Measurements from ENCODE around the gene CSPG4. TPM values are rescaled to one million over a fixed set of nuclear protein-coding genes. Genes with fewer than 3 reads are reported as not detected.
"Not testable (repeated sequence)": the region's sequence is repeated elsewhere in the genome, so short reads cannot be mapped to it uniquely, and the experiment has no call there.

Gene CSPG4
- total and polyA plus RNA-seq, 9 of the 15 experiments (the other 6 are each of a cell fraction or from before 2014, with no cell fraction given) = under 0.01 to 0.07 (median 0.04) TPM; not detected in 5

- TF ChIP-seq PHF8 (IDR thresholded peaks at IDR 0.05; ENCODE audit: borderline replicate concordance, low read length) = peak; percentile 26; the same call in 1 of the 2 replicates
- peak in 1 of 2 experiments; percentile 53; a peak in 2 of 4 replicates for TF ChIP-seq MAZ (CRISPR knock-in tag; conservative IDR thresholded peaks at IDR 0.05 in 1 of 2, IDR thresholded peaks at IDR 0.05 in 1 of 2)
Observed at GRCh38 chr15:75712668-75713337, at the start of gene CSPG4 (continued).

- CTCF ChIA-PET (ENCODE audit: low intra/inter-chr PET ratio); FAIRE-seq; H2AFZ ChIP-seq (ENCODE audit: low read depth, low read length); ATAC-seq; H3K36me3 ChIP-seq (ENCODE audit: control insufficient read depth, insufficient read depth, low read length); H3K4me3 ChIP-seq; DNase-seq (ENCODE audit: extremely low read depth in 1 of 4, low spot score in 3 of 4); intact Hi-C loops (cut with micrococcal nuclease); H3K9me1 ChIP-seq (ENCODE audit: control insufficient read depth, insufficient read depth, low read length); BruUV-seq (replicated peaks); H3K9ac ChIP-seq (ENCODE audit: insufficient read depth in 1 of 2, low read depth in 2 of 2, low read length in 2 of 2); H3K9me3 ChIP-seq (replicated peaks; ENCODE audit: control insufficient read depth, insufficient read depth, low read depth, low read length); POLR2A ChIA-PET; H3K4me2 ChIP-seq (ENCODE audit: insufficient read depth, low read length); H3K79me2 ChIP-seq (ENCODE audit: control insufficient read depth, insufficient read depth, low read length); in situ Hi-C loops (cut with MboI); H3K27me3 ChIP-seq (ENCODE audit: control insufficient read depth in 2 of 2, insufficient read depth in 2 of 2, low read length in 2 of 2); H3K27ac ChIP-seq (ENCODE audit: extremely low read depth, low read depth, low read length); H4K20me1 ChIP-seq (replicated peaks; ENCODE audit: control insufficient read depth, insufficient read depth, low read length): not testable (repeated sequence)
- 93% methylated on average over 3 of the region's 4 CpGs for WGBS (ENCODE audit: insufficient coverage, low coverage, missing lambda C conversion rate)
- H3K4me1 ChIP-seq (replicated peaks in 1 of 2; ENCODE audit: control insufficient read depth in 2 of 2, insufficient read depth in 2 of 2, low read length in 2 of 2) = peaks cover 11 to 14% of the 10 kb centered on the region in 2 experiments
Observed at GRCh38 chr15:75762357-75762718, 49.7 kb upstream of the CSPG4 start.
